Stimulated activated CD4-positive, alpha-beta T cell treated with anti-CD3 and anti-CD28 coated beads, Interleukin-4, amount 100 ng/mL, for 48 hours (primary cell): ENCODE data around the gene WRNIP1.

Experiments
- DNase-seq, 2 donors: peaks; one replicate each; pipeline ENCODE4 v3.0.0-alpha.2; 2020; ENCODE audit warnings: low read depth in 2 of 2

Gene WRNIP1

GRCh38 chr6:2807342-2808090 is 42.3 kb downstream of the WRNIP1 start:
- no peak for DNase-seq

GRCh38 chr6:2809015-2809414 is 43.8 kb downstream of the WRNIP1 start:
- no peak for DNase-seq

- no peak for DNase-seq
These were observed 45.0 kb downstream of the WRNIP1 start for GRCh38 chr6:2810092-2810671.

GRCh38 chr6:2812695-2813094 is 47.5 kb downstream of the WRNIP1 start:
- DNase-seq = no peak

- no peak for DNase-seq
These were observed 51.0 kb downstream of the WRNIP1 start for GRCh38 chr6:2816158-2816557.

- no peak for DNase-seq
These were observed 52.8 kb downstream of the WRNIP1 start for GRCh38 chr6:2817903-2818443.

- no peak for DNase-seq
These were observed 53.4 kb downstream of the WRNIP1 start for GRCh38 chr6:2818593-2818992.

- no peak for DNase-seq
These were observed 53.9 kb downstream of the WRNIP1 start for GRCh38 chr6:2819115-2819514.

- DNase-seq = no peak
These were observed 54.8 kb downstream of the WRNIP1 start for GRCh38 chr6:2819978-2820377.

GRCh38 chr6:2820415-2820814 is 55.2 kb downstream of the WRNIP1 start:
- DNase-seq = no peak

- no peak for DNase-seq
These were observed 56.4 kb downstream of the WRNIP1 start for GRCh38 chr6:2821554-2821953.

GRCh38 chr6:2823104-2823850 is 58.1 kb downstream of the WRNIP1 start:
- no peak for DNase-seq

- DNase-seq = no peak
These were observed 60.9 kb downstream of the WRNIP1 start for GRCh38 chr6:2826131-2826530.

- no peak for DNase-seq
These were observed 61.9 kb downstream of the WRNIP1 start for GRCh38 chr6:2827142-2827541.

- no peak for DNase-seq
These were observed 63.4 kb downstream of the WRNIP1 start for GRCh38 chr6:2828629-2829028.

- no peak for DNase-seq
These were observed 64.1 kb downstream of the WRNIP1 start for GRCh38 chr6:2829253-2829652.

- DNase-seq = no peak
These were observed 65.0 kb downstream of the WRNIP1 start for GRCh38 chr6:2830183-2830582.

GRCh38 chr6:2831392-2831791 is 66.2 kb downstream of the WRNIP1 start:
- no peak for DNase-seq

GRCh38 chr6:2834262-2834661 is 69.1 kb downstream of the WRNIP1 start:
- DNase-seq = no peak
